Activated CD8-positive, alpha-beta memory T cell treated with anti-CD3 and anti-CD28 coated beads for 24 hours (primary cell): ENCODE data around the gene KLHL35.
"Not testable (repeated sequence)": the region's sequence is repeated elsewhere in the genome, so short reads cannot be mapped to it uniquely, and the experiment has no call there.

Experiments
- DNase-seq: peaks from one replicate; pipeline ENCODE4 v3.0.0-alpha.2; 2020

KLHL35 gene

GRCh38 chr11:75387736-75388294 lies 45.2 kb downstream of the KLHL35 start:
- no peak for DNase-seq

GRCh38 chr11:75386942-75387630 lies 45.9 kb downstream of the KLHL35 start:
- no peak for DNase-seq

- DNase-seq = peak; percentile 90
Measured at GRCh38 chr11:75384438-75385080, 48.4 kb downstream of the KLHL35 start.

- peak; percentile 66 for DNase-seq
Measured at GRCh38 chr11:75383246-75383645, 49.8 kb downstream of the KLHL35 start.

GRCh38 chr11:75380716-75381420 lies 52.1 kb downstream of the KLHL35 start:
- no peak for DNase-seq

GRCh38 chr11:75380245-75380644 lies 52.8 kb downstream of the KLHL35 start:
- no peak for DNase-seq

- DNase-seq = not testable (repeated sequence)
Measured at GRCh38 chr11:75378776-75379175, 54.2 kb downstream of the KLHL35 start.

- no peak for DNase-seq
Measured at GRCh38 chr11:75376175-75376574, 56.8 kb downstream of the KLHL35 start.

GRCh38 chr11:75375626-75376025 lies 57.4 kb downstream of the KLHL35 start:
- no peak for DNase-seq

- DNase-seq = no peak
Measured at GRCh38 chr11:75374646-75375045, 58.4 kb downstream of the KLHL35 start.

- DNase-seq = no peak
Measured at GRCh38 chr11:75373201-75373600, 59.8 kb downstream of the KLHL35 start.
